Measurements from ENCODE around the gene PNMA1. TPM values are rescaled to one million over a fixed set of nuclear protein-coding genes. Genes with fewer than 3 reads are reported as not detected.

Gene PNMA1
- total and polyA plus RNA-seq, 2 of the 13 experiments (the other 11 are each of a cell fraction or from before 2014, with no cell fraction given), result 7.0 to 8.3 TPM

DNA sequence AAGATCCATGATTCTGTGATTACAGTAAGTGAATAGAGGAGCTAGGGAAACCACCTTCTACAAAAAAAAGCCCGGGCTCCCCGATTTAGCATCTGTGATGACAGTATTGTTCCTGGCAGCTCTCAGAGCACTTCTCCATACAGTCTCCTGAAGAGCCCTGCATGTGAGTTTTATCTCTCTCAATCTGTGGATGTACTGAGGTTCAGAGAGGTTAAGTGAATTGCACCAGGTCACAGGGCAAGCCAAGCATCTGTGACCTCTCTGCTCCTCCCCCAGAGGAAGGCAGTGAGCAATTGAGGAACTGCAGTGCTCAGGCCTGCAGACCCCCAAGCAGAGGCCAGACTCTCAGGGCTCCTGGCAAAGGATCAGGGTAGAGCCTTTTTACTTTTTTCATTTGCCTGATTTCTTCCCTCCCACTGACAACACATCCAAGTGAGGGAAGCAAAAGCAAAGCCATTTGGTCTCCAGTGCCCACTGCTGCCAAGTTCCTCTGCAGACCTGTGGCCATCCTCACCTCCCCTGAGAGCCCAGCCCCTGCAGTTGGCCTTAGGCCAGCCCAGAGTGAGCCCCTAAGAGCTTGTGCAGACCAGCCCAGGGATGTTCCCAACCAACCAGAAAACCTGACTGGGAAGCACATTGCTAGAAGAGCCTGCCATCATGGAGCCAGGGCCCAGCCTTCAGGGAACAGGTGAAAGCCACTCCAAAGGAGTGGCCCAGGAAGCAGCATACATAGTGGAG, 47.6 kb upstream of the PNMA1 start:
- H3K36me3 ChIP-seq (replicated peaks in 1 of 2; ENCODE audit: control insufficient read depth in 1 of 2, insufficient read depth in 2 of 2, low read length in 2 of 2), result no peaks in the 10 kb centered on the region
- WGBS (ENCODE audit: low lambda C conversion rate), result 78% methylated on average over 2 of the region's 2 CpGs
- no peak for ATAC-seq
- intact Hi-C loops (cut with micrococcal nuclease; ENCODE audit: unreplicated experiment), result no loop called here
- BruUV-seq (replicated peaks), result no TSS peak
- H3K9me3 ChIP-seq (ENCODE audit: low read length), result no peaks in the 10 kb centered on the region
- H3K4me2 ChIP-seq (ENCODE audit: low read depth, low read length), result peak overlapping the region; percentile 43; the same call in 1 of the 2 replicates
- H4K20me1 ChIP-seq (ENCODE audit: insufficient read depth, low read length), result peaks cover 25% of the 10 kb centered on the region
- TF ChIP-seq, protein P1, sequence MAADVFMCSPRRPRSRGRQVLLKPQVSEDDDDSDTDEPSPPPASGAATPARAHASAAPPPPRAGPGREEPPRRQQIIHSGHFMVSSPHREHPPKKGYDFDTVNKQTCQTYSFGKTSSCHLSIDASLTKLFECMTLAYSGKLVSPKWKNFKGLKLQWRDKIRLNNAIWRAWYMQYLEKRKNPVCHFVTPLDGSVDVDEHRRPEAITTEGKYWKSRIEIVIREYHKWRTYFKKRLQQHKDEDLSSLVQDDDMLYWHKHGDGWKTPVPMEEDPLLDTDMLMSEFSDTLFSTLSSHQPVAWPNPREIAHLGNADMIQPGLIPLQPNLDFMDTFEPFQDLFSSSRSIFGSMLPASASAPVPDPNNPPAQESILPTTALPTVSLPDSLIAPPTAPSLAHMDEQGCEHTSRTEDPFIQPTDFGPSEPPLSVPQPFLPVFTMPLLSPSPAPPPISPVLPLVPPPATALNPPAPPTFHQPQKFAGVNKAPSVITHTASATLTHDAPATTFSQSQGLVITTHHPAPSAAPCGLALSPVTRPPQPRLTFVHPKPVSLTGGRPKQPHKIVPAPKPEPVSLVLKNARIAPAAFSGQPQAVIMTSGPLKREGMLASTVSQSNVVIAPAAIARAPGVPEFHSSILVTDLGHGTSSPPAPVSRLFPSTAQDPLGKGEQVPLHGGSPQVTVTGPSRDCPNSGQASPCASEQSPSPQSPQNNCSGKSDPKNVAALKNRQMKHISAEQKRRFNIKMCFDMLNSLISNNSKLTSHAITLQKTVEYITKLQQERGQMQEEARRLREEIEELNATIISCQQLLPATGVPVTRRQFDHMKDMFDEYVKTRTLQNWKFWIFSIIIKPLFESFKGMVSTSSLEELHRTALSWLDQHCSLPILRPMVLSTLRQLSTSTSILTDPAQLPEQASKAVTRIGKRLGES (CRISPR knock-in tag; IDR thresholded peaks at IDR 0.05; ENCODE audit: borderline replicate concordance), result no peak
- TF ChIP-seq NKX3-1 (CRISPR knock-in tag; IDR thresholded peaks at IDR 0.05) (no peak), SALL2 (CRISPR knock-in tag; IDR thresholded peaks at IDR 0.05) (no peak), ZNF776 (CRISPR knock-in tag; IDR thresholded peaks at IDR 0.05) (no peak), ZNF773 (CRISPR knock-in tag; IDR thresholded peaks at IDR 0.05; ENCODE audit: borderline replicate concordance) (no peak), ZNF484 (CRISPR knock-in tag; IDR thresholded peaks at IDR 0.05; ENCODE audit: borderline replicate concordance, low read depth) (no peak), ZNF768 (CRISPR knock-in tag; IDR thresholded peaks at IDR 0.05) (peak; percentile 88)
- no peaks in the 10 kb centered on the region for H3K27me3 ChIP-seq (ENCODE audit: control insufficient read depth in 1 of 2, insufficient read depth in 2 of 2, low read length in 2 of 2)
- H3K4me1 ChIP-seq (ENCODE audit: insufficient read depth, low read length), result peaks cover 84% of the 10 kb centered on the region
- DNase-seq (ENCODE audit: low spot score), result no peak
- no peak for FAIRE-seq
- no peak overlapping the region for H3K4me3 ChIP-seq (replicated peaks in 1 of 3; ENCODE audit: insufficient read depth in 1 of 3, low read depth in 2 of 3, low read length in 3 of 3)
- ChIA-PET CTCF (ENCODE audit: low intra/inter-chr PET ratio, low total read pairs) (no interaction called here), POLR2A (interaction anchor here (1.1 to 5.0 kb wide), 4 partner anchors 8 to 24 kb away, joined by 4 to 115 read pairs (median 43); no protein-coding TSS in a partner anchor)
- H3K79me2 ChIP-seq (ENCODE audit: insufficient read depth, low read length), result peaks cover 83% of the 10 kb centered on the region
- in situ Hi-C loops (cut with HindIII; ENCODE audit: extremely low pct_ligation_motif_present, low pct_unique_long_range_greater_than_20kb), result no loop called here
- H3K27ac ChIP-seq (ENCODE audit: extremely low read length, insufficient read depth, low read length), result peak overlapping the region; percentile 66
- H2AFZ ChIP-seq (ENCODE audit: low read length), result no peak overlapping the region
- H3K9ac ChIP-seq (ENCODE audit: insufficient read depth, low read depth, low read length), result peak overlapping the region; percentile 49; the same call in 1 of the 2 replicates

All from HepG2 (cell line).